GM23338 (cell line): Measurements from ENCODE around the gene DNAJC15. TPM values are rescaled to one million over a fixed set of nuclear protein-coding genes. Genes with fewer than 3 reads are reported as not detected.

Experiments
- ATAC-seq: fragments of 200-7000 bp; cut with Tn5 transposase; 3 replicates; pipeline ENCODE4 v1.9.1; 2020
- DNase-seq: peaks from one replicate; pipeline ENCODE4 v3.0.0-alpha.2; 2015; ENCODE audit warnings: low spot score
- H2AFZ ChIP-seq: fragments of 200-600 bp; sonication (generic); 2 replicates; pipeline ENCODE4 v1.8.0; 2016; ENCODE audit warnings: antibody characterized with exemption, mild to moderate bottlenecking, moderate library complexity
- H3F3A ChIP-seq: fragments of 200-600 bp; sonication (generic); replicated peaks from 2 replicates; pipeline ENCODE4 v1.8.0; 2017; ENCODE audit warnings: antibody characterized with exemption, mixed run types, low read depth
- H3K27ac ChIP-seq: fragments of 200-600 bp; sonication (generic); 2 replicates; pipeline ENCODE4 v1.6.1; 2016; ENCODE audit warnings: low read depth
- H3K27me3 ChIP-seq: fragments of 200-600 bp; sonication (generic); 2 replicates; pipeline ENCODE4 v1.8.0; 2016; ENCODE audit warnings: mild to moderate bottlenecking, mixed run types, moderate library complexity; ENCODE audit not compliant: insufficient read depth
- H3K36me3 ChIP-seq: fragments of 200-600 bp; sonication (generic); 2 replicates; pipeline ENCODE4 v1.8.0; 2016; ENCODE audit warnings: mild to moderate bottlenecking; ENCODE audit not compliant: insufficient read depth
- H3K4me1 ChIP-seq: fragments of 200-600 bp; sonication (generic); 2 replicates; pipeline ENCODE4 v1.8.0; 2016; ENCODE audit warnings: mild to moderate bottlenecking, moderate library complexity; ENCODE audit not compliant: insufficient read depth
- H3K4me2 ChIP-seq: fragments of 200-600 bp; sonication (generic); 2 replicates; pipeline ENCODE4 v1.7.1; 2017; ENCODE audit warnings: mixed run types
- H3K4me3 ChIP-seq: fragments of 200-600 bp; sonication (generic); 2 replicates; pipeline ENCODE4 v1.6.1; 2016; ENCODE audit warnings: mixed run types
- H3K79me2 ChIP-seq: fragments of 200-600 bp; sonication (generic); replicated peaks from 2 replicates; pipeline ENCODE4 v1.8.0; 2017; ENCODE audit warnings: mild to moderate bottlenecking; ENCODE audit not compliant: insufficient read depth
- H3K9me2 ChIP-seq: fragments of 200-600 bp; sonication (generic); 2 replicates; pipeline ENCODE4 v1.8.0; 2017; ENCODE audit not compliant: insufficient read depth
- H4K20me1 ChIP-seq: fragments of 200-600 bp; sonication (generic); replicated peaks from 2 replicates; pipeline ENCODE4 v1.8.0; 2017; ENCODE audit warnings: mild to moderate bottlenecking; ENCODE audit not compliant: insufficient read depth
- H3K27ac Mint-ChIP-seq: 2 replicates; pipeline ENCODE4 v1.8.0; 2020; ENCODE audit warnings: inconsistent platforms, mild to moderate bottlenecking, moderate library complexity, mixed read lengths
- H3K27me3 Mint-ChIP-seq: 3 replicates; pipeline ENCODE4 v1.8.0; 2022; ENCODE audit warnings: low read depth, mild to moderate bottlenecking, moderate library complexity, mixed read lengths, inconsistent platforms; ENCODE audit not compliant: insufficient read depth, poor library complexity
- H3K36me3 Mint-ChIP-seq: 3 replicates; pipeline ENCODE4 v1.8.0; 2021; ENCODE audit warnings: low read depth, mild to moderate bottlenecking, inconsistent platforms, moderate library complexity, mixed read lengths
- H3K4me1 Mint-ChIP-seq: 3 replicates; pipeline ENCODE4 v1.8.0; 2020; ENCODE audit warnings: mild to moderate bottlenecking, inconsistent platforms, mixed read lengths
- H3K4me3 Mint-ChIP-seq: 3 replicates; pipeline ENCODE4 v1.8.0; 2021; ENCODE audit warnings: moderate library complexity, mild to moderate bottlenecking, inconsistent platforms, mixed read lengths
- H3K9me3 Mint-ChIP-seq: 3 replicates; pipeline ENCODE4 v1.8.0; 2020; ENCODE audit warnings: moderate library complexity, mild to moderate bottlenecking, inconsistent platforms, mixed read lengths
- CREB1 ChIP-seq: fragments of 250-450 bp; sonication (Bioruptor Pico); IDR thresholded peaks from 2 replicates; pipeline ENCODE4 v1.5.0; 2020; ENCODE audit warnings: low read depth, mild to moderate bottlenecking, moderate library complexity
- CTCF ChIP-seq, 2 experiments: fragments of 200-600 bp in 1 of 2; sonication (generic) in 1 of 2; conservative IDR thresholded peaks; 2 replicates each; pipeline versions ENCODE4 v1.5.1 to v1.6.1; 2016 to 2017; ENCODE audit warnings: antibody characterized with exemption in 2 of 2, low read depth in 2 of 2, mild to moderate bottlenecking in 2 of 2, moderate library complexity in 1 of 2
- ETS1 ChIP-seq: IDR thresholded peaks from 2 replicates; pipeline ENCODE4 v1.6.1; 2016; ENCODE audit warnings: antibody characterized with exemption
- EZH2 ChIP-seq: fragments of 200-600 bp; sonication (generic); IDR thresholded peaks from one replicate; pipeline ENCODE4 v1.8.0; 2017; ENCODE audit warnings: antibody characterized with exemption, mild to moderate bottlenecking, low read depth; ENCODE audit not compliant: unreplicated experiment
- EZH2phosphoT487 ChIP-seq: fragments of 200-600 bp; sonication (generic); IDR thresholded peaks from one replicate; pipeline ENCODE4 v1.8.1; 2018; ENCODE audit warnings: antibody characterized with exemption; ENCODE audit not compliant: unreplicated experiment
- JUNB ChIP-seq: IDR thresholded peaks from one replicate; pipeline ENCODE4 v1.6.1; 2016; ENCODE audit warnings: antibody characterized with exemption; ENCODE audit not compliant: unreplicated experiment
- NANOG ChIP-seq: IDR thresholded peaks from 2 replicates; pipeline ENCODE4 v1.6.1; 2016; ENCODE audit warnings: antibody characterized with exemption, borderline replicate concordance
- POLR2AphosphoS5 ChIP-seq: IDR thresholded peaks from 2 replicates; pipeline ENCODE4 v1.6.1; 2016; ENCODE audit warnings: antibody characterized with exemption, low read depth
- STAT1 ChIP-seq: IDR thresholded peaks from one replicate; pipeline ENCODE4 v1.6.1; 2016; ENCODE audit warnings: antibody characterized with exemption; ENCODE audit not compliant: unreplicated experiment
- ZNF114 ChIP-seq: fragments of 250-450 bp; sonication (Bioruptor Pico); IDR thresholded peaks from 2 replicates; pipeline ENCODE4 v1.5.0; 2020; ENCODE audit warnings: mild to moderate bottlenecking, moderate library complexity
- ZNF331 ChIP-seq: fragments of 250-450 bp; sonication (Bioruptor Pico); IDR thresholded peaks from 2 replicates; pipeline ENCODE4 v1.5.0; 2020; ENCODE audit warnings: low read depth, mild to moderate bottlenecking, moderate library complexity
- ZNF462 ChIP-seq: fragments of 250-450 bp; sonication (Bioruptor Pico); IDR thresholded peaks from 2 replicates; pipeline ENCODE4 v1.5.0; 2020; ENCODE audit warnings: mild to moderate bottlenecking, moderate library complexity
- polyA plus RNA-seq: library from polyadenylated mRNA; unstranded; fragments of >200 nt; fragmentation: Nextera tagmentation; extraction: Ambion mirVana; gene quantifications from 2 replicates; pipeline ENCODE4 v1.2.1, GENCODE V29; 2016
- total RNA-seq: library from RNA; depleted of rRNA; stranded (reverse); fragments of >200 nt; shearing (Covaris generic); gene quantifications from 2 replicates; pipeline ENCODE4 v1.2.3, GENCODE V29; 2014
- TF ChIP-seq, protein P1 (sequence below): IDR thresholded peaks from one replicate; pipeline ENCODE4 v1.6.1; 2018; ENCODE audit warnings: antibody characterized with exemption; ENCODE audit not compliant: unreplicated experiment

Gene DNAJC15
- total and polyA plus RNA-seq, 2 experiments from 2014 or later, result 11.4 to 80.4 TPM

GRCh38 chr13:43078399-43078798, 55.0 kb downstream of the DNAJC15 start:
- H3K4me2 ChIP-seq, result no peak overlapping the region

More at GRCh38 chr13:43078399-43078798, 55.0 kb downstream of the DNAJC15 start:
- no peak overlapping the region for H3K4me3 Mint-ChIP-seq
- Histone ChIP-seq H3K27me3 (no peaks in the 10 kb centered on the region), H3K4me1 (peaks cover 6% of the 10 kb centered on the region; the same call in 1 of the 2 replicates), H3K79me2 (peaks cover 11% of the 10 kb centered on the region; the same call in 1 of the 2 replicates), H3K4me3 (no peak overlapping the region), H3K36me3 (0 out of 2 replicates have a peak, but pooled peaks cover 4% of the 10 kb centered on the region), H4K20me1 (no peaks in the 10 kb centered on the region), H3K27ac (no peak overlapping the region), H3F3A (no peaks in the 10 kb centered on the region), H2AFZ (no peak overlapping the region), H3K9me2 (no peaks in the 10 kb centered on the region)
- H3K4me1 Mint-ChIP-seq, result peaks cover 14% of the 10 kb centered on the region
- ATAC-seq (no peak), DNase-seq (no peak)
- H3K27me3 Mint-ChIP-seq, result no peaks in the 10 kb centered on the region
- no peak overlapping the region; the same call in 1 of the 2 replicates for H3K27ac Mint-ChIP-seq
- peaks cover 22% of the 10 kb centered on the region for H3K36me3 Mint-ChIP-seq
- TF ChIP-seq CREB1 (CRISPR knock-in tag) (no peak), STAT1 (no peak), ZNF331 (CRISPR knock-in tag) (no peak), ETS1 (no peak), JUNB (no peak), NANOG (no peak), CTCF (conservative IDR thresholded peaks at IDR 0.05; ENCODE audit: low read depth in 2 of 2) (no peak), EZH2phosphoT487 (no peak), ZNF114 (CRISPR knock-in tag) (no peak), ZNF462 (CRISPR knock-in tag) (no peak), EZH2 (no peak), POLR2AphosphoS5 (no peak)
- TF ChIP-seq, protein P1, sequence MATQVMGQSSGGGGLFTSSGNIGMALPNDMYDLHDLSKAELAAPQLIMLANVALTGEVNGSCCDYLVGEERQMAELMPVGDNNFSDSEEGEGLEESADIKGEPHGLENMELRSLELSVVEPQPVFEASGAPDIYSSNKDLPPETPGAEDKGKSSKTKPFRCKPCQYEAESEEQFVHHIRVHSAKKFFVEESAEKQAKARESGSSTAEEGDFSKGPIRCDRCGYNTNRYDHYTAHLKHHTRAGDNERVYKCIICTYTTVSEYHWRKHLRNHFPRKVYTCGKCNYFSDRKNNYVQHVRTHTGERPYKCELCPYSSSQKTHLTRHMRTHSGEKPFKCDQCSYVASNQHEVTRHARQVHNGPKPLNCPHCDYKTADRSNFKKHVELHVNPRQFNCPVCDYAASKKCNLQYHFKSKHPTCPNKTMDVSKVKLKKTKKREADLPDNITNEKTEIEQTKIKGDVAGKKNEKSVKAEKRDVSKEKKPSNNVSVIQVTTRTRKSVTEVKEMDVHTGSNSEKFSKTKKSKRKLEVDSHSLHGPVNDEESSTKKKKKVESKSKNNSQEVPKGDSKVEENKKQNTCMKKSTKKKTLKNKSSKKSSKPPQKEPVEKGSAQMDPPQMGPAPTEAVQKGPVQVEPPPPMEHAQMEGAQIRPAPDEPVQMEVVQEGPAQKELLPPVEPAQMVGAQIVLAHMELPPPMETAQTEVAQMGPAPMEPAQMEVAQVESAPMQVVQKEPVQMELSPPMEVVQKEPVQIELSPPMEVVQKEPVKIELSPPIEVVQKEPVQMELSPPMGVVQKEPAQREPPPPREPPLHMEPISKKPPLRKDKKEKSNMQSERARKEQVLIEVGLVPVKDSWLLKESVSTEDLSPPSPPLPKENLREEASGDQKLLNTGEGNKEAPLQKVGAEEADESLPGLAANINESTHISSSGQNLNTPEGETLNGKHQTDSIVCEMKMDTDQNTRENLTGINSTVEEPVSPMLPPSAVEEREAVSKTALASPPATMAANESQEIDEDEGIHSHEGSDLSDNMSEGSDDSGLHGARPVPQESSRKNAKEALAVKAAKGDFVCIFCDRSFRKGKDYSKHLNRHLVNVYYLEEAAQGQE, result no peak
- H3K9me3 Mint-ChIP-seq, result no peaks in the 10 kb centered on the region
